Spinal cord (tissue), 10 donors: ENCODE results near the gene SLC4A1AP. TPM values are rescaled to one million over a fixed set of nuclear protein-coding genes. Genes with fewer than 3 reads are reported as not detected.
"Not testable (repeated sequence)": the region's sequence is repeated elsewhere in the genome, so short reads cannot be mapped to it uniquely, and the experiment has no call there.

Source experiments
- DNase-seq, 6 donors: peaks; one replicate each; pipeline versions ENCODE4 v3.0.0 to v3.0.0-alpha.2; 2013 to 2015; ENCODE audit warnings: low spot score in 6 of 6, low read depth in 4 of 6
- H3K27ac ChIP-seq: one replicate; pipeline ENCODE4 v1.5.1; 2013; ENCODE audit warnings: low read depth, low read length, control low read depth
- H3K27me3 ChIP-seq: one replicate; pipeline ENCODE4 v1.6.1; 2013; ENCODE audit warnings: low read length; ENCODE audit not compliant: control insufficient read depth, insufficient read depth
- H3K36me3 ChIP-seq: one replicate; pipeline ENCODE4 v1.6.1; 2013; ENCODE audit warnings: low read length; ENCODE audit not compliant: control insufficient read depth, insufficient read depth
- H3K4me1 ChIP-seq: one replicate; pipeline ENCODE4 v1.6.1; 2013; ENCODE audit warnings: low read length; ENCODE audit not compliant: control insufficient read depth, insufficient read depth
- H3K4me3 ChIP-seq: one replicate; pipeline ENCODE4 v1.5.1; 2013; ENCODE audit warnings: low read depth, low read length, control low read depth
- H3K9me3 ChIP-seq: one replicate; pipeline ENCODE4 v1.6.1; 2013; ENCODE audit warnings: low read length; ENCODE audit not compliant: control insufficient read depth, insufficient read depth
- WGBS: methylation state at CpG from one replicate; pipeline ENCODE4 v1.1.5; 2013; ENCODE audit warnings: missing lambda C conversion rate; ENCODE audit not compliant: insufficient coverage; 5-methylcytosine and 5-hydroxymethylcytosine counted together
- long read RNA-seq, 4 donors: transcript quantifications; one replicate each; lab custom pipeline, GENCODE V29; 2026
- polyA plus RNA-seq, 2 donors: library from polyadenylated mRNA; unstranded; fragments of 120-200 nt; gene quantifications; one replicate each; pipeline ENCODE4 v1.2.1, GENCODE V29; 2013; ENCODE audit not compliant: insufficient read length in 2 of 2
- total RNA-seq, 2 donors: library from RNA; depleted of rRNA in 1 of 2; stranded (reverse); fragments of 120-200 nt in 1 of 2; fragments of >200 nt in 1 of 2; gene quantifications; one replicate each; pipeline versions ENCODE4 v1.2.3 to v1.2.4, GENCODE V29; 2013 to 2014
- donor health status: healthy.

The SLC4A1AP gene
- 10 to 100 TPM; 28.1 to 32.3 TPM for total RNA-seq
- 10 to 100 TPM; 34.9 to 35.5 TPM for polyA plus RNA-seq
- long read RNA-seq, donor 1, transcript SLC4A1AP-203 (2 exons, 2,537 nt), result major isoform, 5 of 8 reads
- long read RNA-seq, donor 1, partial matches to known transcripts, result 0 of 8 reads
- long read RNA-seq, donor 1, other reads (novel, unspliced or antisense), result 0 of 8 reads
- long read RNA-seq, donor 2, partial matches to known transcripts, result 0 of 1 reads
- long read RNA-seq, donor 2, other reads (novel, unspliced or antisense), result 0 of 1 reads
- long read RNA-seq, donor 3, result 0 reads
- long read RNA-seq, donor 4, transcript SLC4A1AP-203 (2 exons, 2,537 nt), result major isoform, 5 of 6 reads
- long read RNA-seq, donor 4, partial matches to known transcripts, result 0 of 6 reads
- long read RNA-seq, donor 4, other reads (novel, unspliced or antisense), result 0 of 6 reads

GRCh38 chr2:27663285-27664153, at the start of gene SLC4A1AP, which contains the start of gene SUPT7L:
TSS of gene SLC4A1AP (plus strand) at chr2:27663889. CDS start at chr2:27663915, 26 bp downstream.
TSS of gene SUPT7L (minus strand) at chr2:27663614. CDS start at chr2:27662192, 1,422 bp downstream.
- Histone ChIP-seq H3K9me3 (no peaks in the 10 kb centered on the region), H3K4me1 (peaks cover 17% of the 10 kb centered on the region), H3K27me3 (no peaks in the 10 kb centered on the region), H3K27ac (peak within 1 kb of the TSS; percentile 96), H3K36me3 (peaks cover 20% of the 10 kb centered on the region), H3K4me3 (peak within 1 kb of the TSS; percentile 96)
- peak; percentile 79 to 97 (median 88) for DNase-seq
- under 1% methylated on average over 51 of the region's 56 CpGs for WGBS

GRCh38 chr2:27613985-27614384, 49.7 kb upstream of the SLC4A1AP start:
- Histone ChIP-seq H3K36me3 (peaks cover 30% of the 10 kb centered on the region), H3K27ac (no peak overlapping the region), H3K4me3 (no peak overlapping the region), H3K4me1 (no peaks in the 10 kb centered on the region), H3K27me3 (no peaks in the 10 kb centered on the region), H3K9me3 (no peaks in the 10 kb centered on the region)
- DNase-seq, result no peak
- no CpG with 5 or more reads among the region's 2 CpGs for WGBS

- WGBS, result 69% methylated on average over 3 of the region's 3 CpGs
- Histone ChIP-seq H3K27me3 (no peaks in the 10 kb centered on the region), H3K36me3 (peaks cover 24% of the 10 kb centered on the region)
These were observed 48.4 kb upstream of the SLC4A1AP start for GRCh38 chr2:27615316-27615715.

GRCh38 chr2:27621524-27621923, 42.2 kb upstream of the SLC4A1AP start:
- no CpG with 5 or more reads among the region's 1 CpG for WGBS
- no peak overlapping the region for H3K4me3 ChIP-seq
- no peaks in the 10 kb centered on the region for H3K9me3 ChIP-seq
- no peaks in the 10 kb centered on the region for H3K27me3 ChIP-seq
- H3K4me1 ChIP-seq, result no peaks in the 10 kb centered on the region
- DNase-seq, result no peak
- peaks cover 31% of the 10 kb centered on the region for H3K36me3 ChIP-seq
- no peak overlapping the region for H3K27ac ChIP-seq

More at GRCh38 chr2:27615316-27615715, 48.4 kb upstream of the SLC4A1AP start:
- Histone ChIP-seq H3K27ac (no peak overlapping the region), H3K9me3 (no peaks in the 10 kb centered on the region), H3K4me3 (no peak overlapping the region), H3K4me1 (no peaks in the 10 kb centered on the region)
- peak in 1 of 6 donors; percentile 78 for DNase-seq

GRCh38 chr2:27622921-27623384, 40.7 kb upstream of the SLC4A1AP start:
- 75% methylated on average over 2 of the region's 3 CpGs for WGBS
- Histone ChIP-seq H3K4me1 (no peaks in the 10 kb centered on the region), H3K9me3 (no peaks in the 10 kb centered on the region), H3K27ac (no peak overlapping the region), H3K36me3 (peaks cover 20% of the 10 kb centered on the region), H3K27me3 (no peaks in the 10 kb centered on the region), H3K4me3 (no peak overlapping the region)
- DNase-seq, result peak in 1 of 6 donors; percentile 11

GRCh38 chr2:27624943-27625342, 38.7 kb upstream of the SLC4A1AP start:
- Histone ChIP-seq H3K4me3 (no peak overlapping the region), H3K27me3 (no peaks in the 10 kb centered on the region), H3K27ac (no peak overlapping the region), H3K4me1 (peaks cover 4% of the 10 kb centered on the region), H3K9me3 (no peaks in the 10 kb centered on the region), H3K36me3 (peaks cover 16% of the 10 kb centered on the region)
- DNase-seq, result no peak

GRCh38 chr2:27626323-27626722, 37.4 kb upstream of the SLC4A1AP start:
- H3K4me1 ChIP-seq, H3K4me3 ChIP-seq, H3K27ac ChIP-seq, DNase-seq, H3K9me3 ChIP-seq, H3K27me3 ChIP-seq: not testable (repeated sequence)
- WGBS, result no CpG with 5 or more reads among the region's 1 CpG
- H3K36me3 ChIP-seq, result peaks cover 14% of the 10 kb centered on the region

- WGBS, result 88% methylated on average over 1 of the region's 3 CpGs
- not testable (repeated sequence) for H3K27ac ChIP-seq, H3K4me3 ChIP-seq
These were observed 36.8 kb upstream of the SLC4A1AP start for GRCh38 chr2:27626921-27627320.

GRCh38 chr2:27627963-27628766, 35.5 kb upstream of the SLC4A1AP start:
- Histone ChIP-seq H3K9me3 (no peaks in the 10 kb centered on the region), H3K27me3 (no peaks in the 10 kb centered on the region), H3K36me3 (peaks cover 9% of the 10 kb centered on the region), H3K4me1 (peaks cover 9% of the 10 kb centered on the region), H3K27ac (peak overlapping the region; percentile 78), H3K4me3 (peak overlapping the region; percentile 87)
- DNase-seq, result peak in 2 of 6 donors; percentile 2 to 5
- 0% methylated on average over 18 of the region's 21 CpGs for WGBS

More at GRCh38 chr2:27626921-27627320, 36.8 kb upstream of the SLC4A1AP start:
- H3K36me3 ChIP-seq, H3K9me3 ChIP-seq, DNase-seq, H3K4me1 ChIP-seq, H3K27me3 ChIP-seq: not testable (repeated sequence)
